Stomach (tissue), 9 donors: ENCODE measurements around the gene RIMS1. TPM values are rescaled to one million over a fixed set of nuclear protein-coding genes. Genes with fewer than 3 reads are reported as not detected.

Experiments used
- DNase-seq, 2 donors: peaks; one replicate each; pipeline versions ENCODE4 v3.0.0 to v3.0.0-alpha.2; 2013 to 2019
- H3K27ac ChIP-seq, 5 donors: fragments of 200-600 bp in 4 of 5; sonication (generic) in 4 of 5; one replicate each; pipeline ENCODE4 v1.5.1; 2013 to 2019; ENCODE audit warnings: mild to moderate bottlenecking in 1 of 5, moderate library complexity in 1 of 5
- H3K27me3 ChIP-seq, 3 donors: fragments of 200-600 bp; sonication (generic); one replicate each; pipeline ENCODE4 v1.5.1; 2017 to 2019; ENCODE audit warnings: mixed run types in 1 of 3
- H3K36me3 ChIP-seq, 4 donors: fragments of 200-600 bp; sonication (generic); 1 replicate in 3 of 4; 2 replicates in 1 of 4; pipeline ENCODE4 v1.5.1; 2016 to 2019
- H3K4me1 ChIP-seq, 4 donors: fragments of 200-600 bp; sonication (generic); one replicate each; pipeline ENCODE4 v1.5.1; 2016 to 2019
- H3K4me3 ChIP-seq, 4 donors: fragments of 200-600 bp; sonication (generic) in 3 of 4; one replicate each; pipeline ENCODE4 v1.5.1; 2016 to 2019; ENCODE audit warnings: mild to moderate bottlenecking in 1 of 4
- H3K9me3 ChIP-seq, 4 donors: fragments of 200-600 bp; sonication (generic); one replicate each; pipeline ENCODE4 v1.5.1; 2016 to 2019
- EP300 ChIP-seq: sonication (generic); formaldehyde crosslinking; IDR thresholded peaks from one replicate; pipeline ENCODE4 v1.6.1; 2017; ENCODE audit warnings: antibody characterized with exemption
- POLR2A ChIP-seq, 4 donors: fragments of 450-650 bp; IDR thresholded peaks; one replicate each; pipeline ENCODE4 v1.6.1; 2016; ENCODE audit warnings: antibody characterized with exemption in 4 of 4, control low read depth in 2 of 4, mild to moderate bottlenecking in 1 of 4, moderate library complexity in 1 of 4
- POLR2AphosphoS5 ChIP-seq, 3 donors: sonication (generic); formaldehyde crosslinking; IDR thresholded peaks; one replicate each; pipeline ENCODE4 v1.6.1; 2016; ENCODE audit warnings: antibody characterized with exemption in 3 of 3
- WGBS, 5 donors: extraction: QIAGEN DNeasy Blood & Tissue Kit in 3 of 5; methylation state at CpG; one replicate each; pipeline versions ENCODE4 v1.1.5 to v1.1.7; 2013 to 2018; 5-methylcytosine and 5-hydroxymethylcytosine counted together
- intact Hi-C: fragments of 100-400 bp; cut with DNase I; formaldehyde crosslinking; loops from one replicate; pipeline ENCODE4 v1.15.1; 2023; ENCODE audit warnings: low total_unique reads
- polyA plus RNA-seq, 3 donors: library from polyadenylated mRNA; stranded (reverse); fragments of 200-250 nt; gene quantifications; one replicate each; pipeline ENCODE4 v1.2.3, GENCODE V29; 2013
- total RNA-seq, 5 donors: library from RNA; depleted of rRNA; stranded (reverse); fragments of >200 nt; gene quantifications; one replicate each; pipeline versions ENCODE4 v1.1.0 to v1.2.3, GENCODE V29; 2014 to 2016
- TF ChIP-seq, protein P1 (sequence below), 7 experiments: fragments of 450-650 bp in 4 of 7; fragments of 200-600 bp in 3 of 7; sonication (generic) in 3 of 7; IDR thresholded peaks; one replicate each; pipeline ENCODE4 v1.5.1; 2016 to 2019; ENCODE audit warnings: antibody characterized with exemption in 7 of 7, control low read depth in 2 of 7, mild to moderate bottlenecking in 1 of 7
- donor health status: healthy with polysubstance abuse.
- donor health status: Bipolar disorder and iron deficiency.
- donor health status: healthy.

Gene RIMS1
- total and polyA plus RNA-seq, 8 donors = 0.13 to 45.2 (median 5.1) TPM

DNA sequence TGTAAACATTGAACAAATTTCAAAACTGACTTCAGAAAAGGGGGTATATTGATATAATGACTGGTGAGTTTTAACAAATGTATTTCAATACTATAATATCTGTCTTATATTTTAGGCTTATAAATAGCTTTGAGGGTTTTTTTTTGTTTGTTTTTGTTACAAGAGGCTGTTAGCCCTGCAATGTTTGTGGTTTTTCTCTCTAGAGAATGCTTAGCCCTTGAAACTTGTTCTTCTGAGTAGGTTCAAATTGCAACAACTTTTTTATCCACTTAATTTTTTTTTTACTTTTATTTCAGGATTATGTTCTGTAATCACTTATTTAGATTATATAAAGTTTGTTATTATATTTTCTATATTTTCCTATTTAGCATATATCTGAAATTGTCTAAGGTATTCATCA, 333.2 kb downstream of the RIMS1 start:
- Histone ChIP-seq H3K4me3 (no peak overlapping the region), H3K36me3 (no peaks in the 10 kb centered on the region), H3K27me3 (no peaks in the 10 kb centered on the region), H3K4me1 (peaks cover 0 to 5% (median 2%) of the 10 kb centered on the region in 4 donors), H3K9me3 (no peaks in the 10 kb centered on the region), H3K27ac (no peak overlapping the region)
- intact Hi-C loops = no loop called here
- TF ChIP-seq, protein P1, sequence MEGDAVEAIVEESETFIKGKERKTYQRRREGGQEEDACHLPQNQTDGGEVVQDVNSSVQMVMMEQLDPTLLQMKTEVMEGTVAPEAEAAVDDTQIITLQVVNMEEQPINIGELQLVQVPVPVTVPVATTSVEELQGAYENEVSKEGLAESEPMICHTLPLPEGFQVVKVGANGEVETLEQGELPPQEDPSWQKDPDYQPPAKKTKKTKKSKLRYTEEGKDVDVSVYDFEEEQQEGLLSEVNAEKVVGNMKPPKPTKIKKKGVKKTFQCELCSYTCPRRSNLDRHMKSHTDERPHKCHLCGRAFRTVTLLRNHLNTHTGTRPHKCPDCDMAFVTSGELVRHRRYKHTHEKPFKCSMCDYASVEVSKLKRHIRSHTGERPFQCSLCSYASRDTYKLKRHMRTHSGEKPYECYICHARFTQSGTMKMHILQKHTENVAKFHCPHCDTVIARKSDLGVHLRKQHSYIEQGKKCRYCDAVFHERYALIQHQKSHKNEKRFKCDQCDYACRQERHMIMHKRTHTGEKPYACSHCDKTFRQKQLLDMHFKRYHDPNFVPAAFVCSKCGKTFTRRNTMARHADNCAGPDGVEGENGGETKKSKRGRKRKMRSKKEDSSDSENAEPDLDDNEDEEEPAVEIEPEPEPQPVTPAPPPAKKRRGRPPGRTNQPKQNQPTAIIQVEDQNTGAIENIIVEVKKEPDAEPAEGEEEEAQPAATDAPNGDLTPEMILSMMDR (IDR thresholded peaks at IDR 0.05) = no peak
- TF ChIP-seq EP300 (no peak), POLR2A (IDR thresholded peaks at IDR 0.05) (no peak), POLR2AphosphoS5 (IDR thresholded peaks at IDR 0.05) (no peak)
- DNase-seq = no peak

DNA sequence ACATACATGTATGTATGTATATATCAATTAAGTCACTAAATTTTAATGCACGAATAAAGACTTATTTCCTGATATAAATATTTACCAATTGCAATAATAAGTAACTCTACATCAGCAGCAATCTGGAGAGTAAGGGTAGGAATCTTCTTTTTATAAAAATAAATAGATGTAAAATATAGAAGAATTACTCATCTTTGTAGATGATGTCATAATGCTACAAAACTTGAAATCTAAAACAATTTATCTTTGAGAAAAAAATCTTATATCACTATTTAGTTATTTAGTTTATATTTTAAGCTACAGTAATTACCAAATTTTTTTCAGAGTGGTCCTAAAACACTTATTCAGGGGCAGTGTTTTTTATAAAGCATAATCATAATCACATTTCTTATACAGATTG, 351.7 kb downstream of the RIMS1 start:
- 0 to 43% (median 0%) methylated on average over 1 of the region's 1 CpG for WGBS, 5 donors
- H3K4me1 ChIP-seq = no peaks in the 10 kb centered on the region
- no peak for DNase-seq
- no peaks in the 10 kb centered on the region for H3K36me3 ChIP-seq
- TF ChIP-seq, protein P1 (IDR thresholded peaks at IDR 0.05) = no peak
- TF ChIP-seq POLR2AphosphoS5 (IDR thresholded peaks at IDR 0.05) (no peak), EP300 (no peak), POLR2A (IDR thresholded peaks at IDR 0.05) (no peak)
- no peaks in the 10 kb centered on the region for H3K27me3 ChIP-seq
- no peak overlapping the region for H3K27ac ChIP-seq
- no peak overlapping the region for H3K4me3 ChIP-seq
- no peaks in the 10 kb centered on the region for H3K9me3 ChIP-seq
- intact Hi-C loops = no loop called here

DNA sequence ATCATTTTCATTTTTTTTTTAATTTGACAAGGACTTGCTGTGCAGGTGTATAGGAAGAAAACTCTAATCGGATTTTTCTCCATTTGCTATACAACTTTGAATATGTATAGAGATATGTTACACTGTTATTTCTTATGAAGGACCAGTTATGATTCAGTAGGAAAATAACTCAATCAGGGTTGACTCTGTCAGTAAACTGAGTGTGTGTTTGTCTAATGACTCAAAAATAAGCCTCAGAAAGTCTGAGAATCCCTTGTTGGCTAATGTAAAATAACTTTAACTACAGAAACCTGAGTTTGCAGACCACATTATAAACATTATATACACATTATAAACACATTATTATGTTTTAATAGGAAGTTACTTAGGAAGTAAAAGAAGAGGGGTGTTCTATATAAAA, 352.6 kb downstream of the RIMS1 start:
- H3K9me3 ChIP-seq = no peaks in the 10 kb centered on the region
- H3K4me1 ChIP-seq = no peaks in the 10 kb centered on the region
- H3K27ac ChIP-seq = no peak overlapping the region
- no peak for TF ChIP-seq POLR2AphosphoS5 (IDR thresholded peaks at IDR 0.05)
- TF ChIP-seq POLR2A (IDR thresholded peaks at IDR 0.05) = no peak
- TF ChIP-seq, protein P1 (IDR thresholded peaks at IDR 0.05) = no peak
- intact Hi-C loops = no loop called here
- no peak overlapping the region for H3K4me3 ChIP-seq
- DNase-seq = no peak
- H3K27me3 ChIP-seq = no peaks in the 10 kb centered on the region
- WGBS, 5 donors = 39 to 71% (median 60%) methylated on average over 1 of the region's 1 CpG
- no peaks in the 10 kb centered on the region for H3K36me3 ChIP-seq

DNA sequence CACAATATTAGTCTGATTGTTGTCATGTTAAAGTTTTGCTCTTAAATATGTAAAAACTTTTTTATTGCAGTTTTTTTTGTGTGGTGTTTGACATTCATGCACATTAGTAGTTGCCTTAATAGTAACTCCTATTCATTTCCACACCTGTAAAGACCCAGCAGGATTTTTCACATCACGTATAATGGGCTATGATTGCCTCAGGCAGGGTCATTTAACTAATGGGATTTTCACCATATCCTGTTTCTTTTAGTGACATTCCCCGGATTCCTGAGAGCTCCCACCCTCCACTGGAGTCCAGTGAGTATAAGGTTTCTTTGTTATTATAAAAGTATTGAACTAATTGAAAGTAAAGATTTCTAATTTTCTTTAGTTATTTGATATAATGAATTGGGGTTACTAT, 359.2 kb downstream of the RIMS1 start:
- Histone ChIP-seq H3K4me1 (no peaks in the 10 kb centered on the region), H3K27me3 (no peaks in the 10 kb centered on the region), H3K36me3 (no peaks in the 10 kb centered on the region), H3K27ac (no peak overlapping the region), H3K4me3 (no peak overlapping the region), H3K9me3 (no peaks in the 10 kb centered on the region)
- intact Hi-C loops = no loop called here
- WGBS, 5 donors = 45 to 63% (median 57%) methylated on average over 2 of the region's 2 CpGs
- no peak for DNase-seq
- TF ChIP-seq POLR2A (IDR thresholded peaks at IDR 0.05) = no peak
- no peak for TF ChIP-seq POLR2AphosphoS5 (IDR thresholded peaks at IDR 0.05)
- no peak for TF ChIP-seq EP300
- TF ChIP-seq, protein P1 (IDR thresholded peaks at IDR 0.05) = no peak
